ENCODE data around the gene SDHA. TPM values are rescaled to one million over a fixed set of nuclear protein-coding genes. Genes with fewer than 3 reads are reported as not detected.

SDHA gene
- total and polyA plus RNA-seq, 2 of the 8 experiments (the other 6 are each of a cell fraction or from before 2014, with no cell fraction given) = 59.7 to 87.3 TPM

GRCh38 chr5:196350-196749 lies 21.8 kb upstream of the SDHA start:
- no peak for FAIRE-seq
- no peak for DNase-seq (ENCODE audit: low read depth in 1 of 2, low spot score in 2 of 2)
- ChIA-PET POLR2A (ENCODE audit: partially characterized antibody) (interaction anchor here (1.0 kb wide), 1 partner anchor 9 kb away, joined by 4 read pairs; no protein-coding TSS in a partner anchor), CTCF (ENCODE audit: partially characterized antibody) (no interaction called here)
- Histone ChIP-seq H3K4me2 (ENCODE audit: insufficient read depth in 1 of 2, low read depth in 2 of 2, low read length in 2 of 2) (no peak overlapping the region), H3K23ac (ENCODE audit: insufficient read length) (no peak overlapping the region), H4K20me1 (replicated peaks in 1 of 2; ENCODE audit: control insufficient read depth in 1 of 2, insufficient read depth in 2 of 2, low read length in 2 of 2) (peaks cover 3 to 5% of the 10 kb centered on the region in 2 experiments), H3K36me3 (ENCODE audit: control insufficient read depth in 2 of 4, insufficient read depth in 4 of 4, low read length in 3 of 4) (no peaks in the 10 kb centered on the region), H2AFZ (ENCODE audit: low read length) (no peak overlapping the region), H3K27ac (ENCODE audit: low read depth, low read length) (no peak overlapping the region; the same call in 1 of the 2 replicates), H3K56ac (replicated peaks; ENCODE audit: insufficient read length, low read depth, low read length) (no peak overlapping the region), H2BK120ac (replicated peaks; ENCODE audit: low read depth, low read length) (no peak overlapping the region), H3K79me1 (ENCODE audit: low read depth, low read length) (no peaks in the 10 kb centered on the region), H3K23me2 (ENCODE audit: low read depth, low read length) (no peaks in the 10 kb centered on the region), H4K8ac (ENCODE audit: extremely low read depth, insufficient read depth, low read length) (no peak overlapping the region), H3K4ac (replicated peaks; ENCODE audit: insufficient read length, low read depth, low read length) (no peak overlapping the region), H3K9ac (replicated peaks in 1 of 4; ENCODE audit: extremely low read depth in 1 of 4, low read depth in 3 of 4, low read length in 3 of 4) (no peak overlapping the region), H2BK5ac (ENCODE audit: low read depth, low read length) (no peak overlapping the region), H2AK5ac (ENCODE audit: low read depth, low read length) (no peak overlapping the region), H4K5ac (ENCODE audit: insufficient read length, low read depth, low read length) (no peak overlapping the region), H3K4me3 (ENCODE audit: extremely low read depth in 1 of 4, insufficient read depth in 2 of 4, low read depth in 3 of 4, low read length in 4 of 4) (no peak overlapping the region), H4K91ac (replicated peaks; ENCODE audit: insufficient read length, low read length) (no peak overlapping the region), H2BK12ac (ENCODE audit: low read depth, low read length) (no peak overlapping the region), H2BK15ac (ENCODE audit: low read length) (no peak overlapping the region), H3K18ac (ENCODE audit: extremely low read depth, low read length) (no peak overlapping the region), H3K4me1 (replicated peaks in 1 of 4; ENCODE audit: control insufficient read depth in 3 of 4, insufficient read depth in 4 of 4, low read length in 3 of 4) (no peaks in the 10 kb centered on the region), H3K14ac (ENCODE audit: insufficient read length) (no peak overlapping the region), H3K79me2 (ENCODE audit: control insufficient read depth in 1 of 2, insufficient read depth in 2 of 2, low read length in 2 of 2) (no peaks in the 10 kb centered on the region), H2BK20ac (ENCODE audit: low read length) (no peak overlapping the region), H3K27me3 (replicated peaks in 1 of 4; ENCODE audit: control insufficient read depth in 3 of 4, extremely low read depth in 1 of 4, insufficient read depth in 3 of 4, low read length in 3 of 4) (no peaks in the 10 kb centered on the region), H3K9me3 (ENCODE audit: insufficient read depth in 2 of 2, low read depth in 1 of 2, low read length in 1 of 2) (no peaks in the 10 kb centered on the region)
- 66% methylated on average over 3 of the region's 10 CpGs; no CpG with 5 or more reads in 1 of the 2 experiments for WGBS, 2 experiments (ENCODE audit: extremely low coverage in 1 of 2, insufficient coverage in 1 of 2, insufficient read length in 1 of 2, insufficient replicate concordance in 2 of 2, low coverage in 1 of 2, low lambda C conversion rate in 2 of 2, missing lambda C conversion rate in 1 of 2)
- TF ChIP-seq SIN3A (conservative IDR thresholded peaks at IDR 0.05 in 1 of 2, IDR thresholded peaks at IDR 0.05 in 1 of 2; ENCODE audit: low read depth in 1 of 2, low read length in 2 of 2) = no peak
- no peak for TF ChIP-seq ZNF274 (IDR thresholded peaks at IDR 0.05; ENCODE audit: borderline replicate concordance, extremely low read depth, low read length)
- TF ChIP-seq JUND (IDR thresholded peaks at IDR 0.05; ENCODE audit: low read length) = no peak
- TF ChIP-seq USF2 (IDR thresholded peaks at IDR 0.05; ENCODE audit: low read length) = no peak
- no peak for TF ChIP-seq SRF (IDR thresholded peaks at IDR 0.05; ENCODE audit: low read depth, low read length)
- no peak for TF ChIP-seq EP300 (IDR thresholded peaks at IDR 0.05; ENCODE audit: borderline replicate concordance in 1 of 2, low read depth in 2 of 2, low read length in 2 of 2)
- no peak for TF ChIP-seq RFX5 (IDR thresholded peaks at IDR 0.05; ENCODE audit: borderline replicate concordance, low read depth, low read length)
- TF ChIP-seq TBP (IDR thresholded peaks at IDR 0.05; ENCODE audit: low read depth, low read length) = no peak
- TF ChIP-seq GTF2F1 (IDR thresholded peaks at IDR 0.05; ENCODE audit: borderline replicate concordance, low read depth, low read length) = no peak
- no peak for TF ChIP-seq TAF7 (optimal IDR thresholded peaks at IDR 0.05; ENCODE audit: borderline replicate concordance, low read depth, low read length)
- TF ChIP-seq ASH2L (IDR thresholded peaks at IDR 0.05; ENCODE audit: low read length) = no peak
- TF ChIP-seq SUZ12 (IDR thresholded peaks at IDR 0.05; ENCODE audit: low read length) = no peak
- no peak for TF ChIP-seq SP4 (IDR thresholded peaks at IDR 0.05; ENCODE audit: low read length)
- no peak for TF ChIP-seq JUN (IDR thresholded peaks at IDR 0.05; ENCODE audit: low read depth, low read length)
